Gastrocnemius medialis (tissue), 4 donors: ENCODE results near the gene CCNB3. TPM values are rescaled to one million over a fixed set of nuclear protein-coding genes. Genes with fewer than 3 reads are reported as not detected.
"Not testable (repeated sequence)": the region's sequence is repeated elsewhere in the genome, so short reads cannot be mapped to it uniquely, and the experiment has no call there.

ENCODE experiments used
- ATAC-seq, 2 donors: fragments of 150-250 bp; one replicate each; pipeline ENCODE4 v1.9.1; 2016
- DNase-seq, 2 donors: peaks; one replicate each; pipeline ENCODE4 v3.0.0-alpha.2; 2019
- H3K27ac ChIP-seq, 4 donors: fragments of 200-600 bp; sonication (generic); 1 replicate in 1 of 4; 2 replicates in 3 of 4; pipeline ENCODE4 v1.5.1; 2016 to 2018; ENCODE audit warnings: mild to moderate bottlenecking in 2 of 4, moderate library complexity in 1 of 4
- H3K27me3 ChIP-seq, 3 donors: fragments of 200-600 bp; sonication (generic) in 2 of 3; 1 replicate in 1 of 3; 2 replicates in 2 of 3; pipeline versions ENCODE4 v1.5.1 to v1.6.0; 2016 to 2019; ENCODE audit warnings: mild to moderate bottlenecking in 1 of 3, moderate library complexity in 1 of 3
- H3K36me3 ChIP-seq, 2 donors: fragments of 200-600 bp; sonication (generic) in 1 of 2; one replicate each; pipeline ENCODE4 v1.5.1; 2017 to 2018
- H3K4me1 ChIP-seq, 2 donors: fragments of 200-600 bp; sonication (generic) in 1 of 2; one replicate each; pipeline ENCODE4 v1.5.1; 2016 to 2017; ENCODE audit warnings: mild to moderate bottlenecking in 2 of 2
- H3K4me3 ChIP-seq, 4 donors: fragments of 200-600 bp; sonication (generic) in 3 of 4; 1 replicate in 1 of 4; 2 replicates in 3 of 4; pipeline ENCODE4 v1.5.1; 2016 to 2019; ENCODE audit warnings: mild to moderate bottlenecking in 2 of 4
- H3K9me3 ChIP-seq, 3 donors: fragments of 200-600 bp; sonication (generic) in 2 of 3; 1 replicate in 1 of 3; 2 replicates in 2 of 3; pipeline ENCODE4 v1.5.1; 2016 to 2019
- CTCF ChIP-seq, 5 experiments: fragments of 450-650 bp in 3 of 5; fragments of 200-600 bp in 2 of 5; sonication (generic) in 2 of 5; IDR thresholded peaks in 4 of 5; conservative IDR thresholded peaks in 1 of 5; 1 replicate in 4 of 5; 2 replicates in 1 of 5; pipeline ENCODE4 v1.5.1; 2016 to 2019; ENCODE audit warnings: antibody characterized with exemption in 5 of 5, mild to moderate bottlenecking in 3 of 5, moderate library complexity in 3 of 5
- POLR2A ChIP-seq, 2 donors: fragments of 450-650 bp; IDR thresholded peaks; one replicate each; pipeline ENCODE4 v1.6.1; 2017; ENCODE audit warnings: antibody characterized with exemption in 2 of 2, mild to moderate bottlenecking in 2 of 2, moderate library complexity in 2 of 2
- in situ Hi-C, 4 donors: fragments of 200-750 bp; cut with MboI; loops; one replicate each; pipeline versions ENCODE4 v1.15.0 to v1.8.0; 2017; ENCODE audit warnings: low sequenced_read_pairs in 4 of 4
- intact Hi-C: fragments of 100-400 bp; cut with DNase I; formaldehyde crosslinking; loops from one replicate; pipeline ENCODE4 v1.15.1; 2023; ENCODE audit warnings: low total_unique reads
- total RNA-seq, 4 donors: library from RNA; depleted of rRNA; stranded (reverse); fragments of >200 nt; gene quantifications; one replicate each; pipeline versions ENCODE4 v1.1.0 to v1.2.3, GENCODE V29; 2016

The CCNB3 gene
- total RNA-seq, 4 donors from 2014 or later: 0.26 to 2.4 (median 0.57) TPM

DNA sequence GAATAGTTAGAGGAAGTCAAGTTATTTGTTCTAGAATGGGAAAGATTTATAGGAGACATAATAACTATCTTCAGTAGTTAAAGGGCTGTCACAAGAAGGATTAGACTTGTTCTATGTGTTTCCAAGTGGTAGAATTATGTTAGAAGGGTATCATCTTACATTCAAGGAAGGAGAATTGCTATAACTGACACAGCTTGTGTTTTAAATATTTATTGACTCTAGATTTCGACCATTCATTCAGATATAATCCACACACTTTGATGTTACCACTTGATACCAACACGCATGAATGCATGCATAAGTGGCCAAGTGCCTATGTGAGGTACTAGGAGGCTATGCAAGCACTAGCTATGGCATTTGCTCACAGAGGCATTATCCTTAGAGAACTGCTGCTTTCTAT lies 122.7 kb downstream of the CCNB3 start:
- in situ Hi-C loops (no loop called here), intact Hi-C loops (no loop called here)
- Histone ChIP-seq H3K36me3 (no peaks in the 10 kb centered on the region), H3K27me3 (peaks cover 0 to 2% (median 0%) of the 10 kb centered on the region in 3 donors), H3K9me3 (no peaks in the 10 kb centered on the region), H3K27ac (no peak overlapping the region), H3K4me1 (no peaks in the 10 kb centered on the region), H3K4me3 (no peak overlapping the region)
- TF ChIP-seq POLR2A (IDR thresholded peaks at IDR 0.05): no peak
- no peak for TF ChIP-seq CTCF (IDR thresholded peaks at IDR 0.05 in 4 of 5, conservative IDR thresholded peaks at IDR 0.05 in 1 of 5)
- ATAC-seq: no peak
- no peak for DNase-seq

DNA sequence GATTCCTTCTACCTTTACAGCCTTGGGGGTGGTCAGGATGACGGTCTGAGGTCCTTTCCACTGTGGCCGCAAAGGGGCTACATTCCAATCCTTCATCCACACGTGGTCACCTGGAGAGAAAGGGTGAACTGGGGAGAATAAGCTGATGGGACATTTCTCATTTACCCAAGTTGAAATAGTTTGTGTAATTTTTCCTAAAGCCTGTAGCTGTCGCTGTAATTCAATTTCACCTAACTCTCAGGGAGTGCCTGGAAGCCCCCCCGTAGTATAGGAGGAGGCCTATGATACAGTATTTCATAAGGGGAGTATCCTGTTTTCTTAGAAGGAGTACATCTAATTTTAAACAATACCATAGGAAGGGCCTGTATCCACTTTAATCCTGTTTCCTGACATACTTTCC lies 128.1 kb downstream of the CCNB3 start:
- DNase-seq, intact Hi-C loops, in situ Hi-C loops: not testable (repeated sequence)

DNA sequence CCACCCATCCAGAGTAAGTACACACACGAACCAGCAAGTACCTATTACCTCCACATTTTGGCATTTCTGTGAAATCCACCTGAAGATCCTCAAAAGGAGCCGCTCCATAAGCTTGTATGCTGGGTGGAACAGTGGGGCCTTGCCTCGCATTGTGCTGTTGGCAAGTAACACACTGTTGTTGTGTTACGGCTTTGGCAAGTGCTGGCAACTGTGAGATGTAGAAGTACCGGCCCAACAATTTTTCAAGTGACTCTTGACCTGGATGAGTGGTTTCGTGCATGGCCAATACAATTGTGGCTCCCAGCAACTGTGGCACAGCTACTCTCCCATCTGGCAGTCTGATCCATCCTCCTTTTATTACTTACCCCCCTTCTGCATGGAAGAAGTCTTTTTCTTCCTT lies 128.7 kb downstream of the CCNB3 start:
- in situ Hi-C loops (no loop called here), intact Hi-C loops (no loop called here)
- H3K27me3 ChIP-seq: no peaks in the 10 kb centered on the region
- TF ChIP-seq CTCF (IDR thresholded peaks at IDR 0.05 in 4 of 5, conservative IDR thresholded peaks at IDR 0.05 in 1 of 5) (no peak), POLR2A (IDR thresholded peaks at IDR 0.05) (no peak)
- H3K4me1 ChIP-seq: no peaks in the 10 kb centered on the region
- no peak overlapping the region for H3K27ac ChIP-seq
- no peaks in the 10 kb centered on the region for H3K36me3 ChIP-seq
- no peaks in the 10 kb centered on the region for H3K9me3 ChIP-seq
- DNase-seq (no peak), ATAC-seq (no peak)
- H3K4me3 ChIP-seq: no peak overlapping the region

More for the DNA sequence above, 128.1 kb downstream of the CCNB3 start:
- ATAC-seq, H3K4me1 ChIP-seq, H3K9me3 ChIP-seq, H3K27ac ChIP-seq, H3K27me3 ChIP-seq, H3K36me3 ChIP-seq, H3K4me3 ChIP-seq: not testable (repeated sequence)

- in situ Hi-C loops (no loop called here), intact Hi-C loops (no loop called here)
- Histone ChIP-seq H3K36me3 (no peaks in the 10 kb centered on the region), H3K27ac (no peak overlapping the region), H3K9me3 (no peaks in the 10 kb centered on the region), H3K27me3 (no peaks in the 10 kb centered on the region), H3K4me1 (no peaks in the 10 kb centered on the region), H3K4me3 (no peak overlapping the region)
- TF ChIP-seq POLR2A (IDR thresholded peaks at IDR 0.05): no peak
- TF ChIP-seq CTCF (IDR thresholded peaks at IDR 0.05 in 4 of 5, conservative IDR thresholded peaks at IDR 0.05 in 1 of 5): no peak
- DNase-seq (no peak), ATAC-seq (no peak)
These were observed 139.4 kb downstream of the CCNB3 start for GRCh38 chrX:50343917-50344316.

- H3K9me3 ChIP-seq: no peaks in the 10 kb centered on the region
- no peak overlapping the region for H3K4me3 ChIP-seq
- no peaks in the 10 kb centered on the region for H3K36me3 ChIP-seq
- no peak overlapping the region for H3K27ac ChIP-seq
- ATAC-seq (no peak), DNase-seq (no peak)
- intact Hi-C loops: no loop called here
- in situ Hi-C loops: no loop called here
- no peaks in the 10 kb centered on the region for H3K4me1 ChIP-seq
- no peak for TF ChIP-seq POLR2A (IDR thresholded peaks at IDR 0.05)
- TF ChIP-seq CTCF (IDR thresholded peaks at IDR 0.05 in 4 of 5, conservative IDR thresholded peaks at IDR 0.05 in 1 of 5): no peak
- H3K27me3 ChIP-seq: no peaks in the 10 kb centered on the region
These were observed 168.4 kb downstream of the CCNB3 start for GRCh38 chrX:50372966-50373365.
